ENCODE results near the gene TAL1.

GRCh38 chr1:47214549-47214948 is 17.5 kb downstream of the TAL1 start:
- TF ChIP-seq CTCF (conservative IDR thresholded peaks at IDR 0.05) (no peak), ZFX (IDR thresholded peaks at IDR 0.05) (no peak)
